T-helper 1 cell treated with Interleukin-12 subunit alpha and Interleukin-12 subunit beta and Interleukin-4 antibody, amounts not matched to agents 30 μg/mL and 1 μg/mL, for 36 hours (primary cell): Measurements from ENCODE around the gene PLXNB3.

Source experiments
- H3K27ac Mint-ChIP-seq: one replicate; pipeline ENCODE4 v1.8.0; 2021; ENCODE audit warnings: mild to moderate bottlenecking, mixed read lengths
- H3K27me3 Mint-ChIP-seq: one replicate; pipeline ENCODE4 v1.8.0; 2021; ENCODE audit warnings: low read depth, mixed read lengths
- H3K36me3 Mint-ChIP-seq: one replicate; pipeline ENCODE4 v1.8.0; 2021; ENCODE audit warnings: low read depth, mixed read lengths
- H3K4me1 Mint-ChIP-seq: one replicate; pipeline ENCODE4 v1.8.0; 2021; ENCODE audit warnings: low read depth, mixed read lengths
- H3K4me3 Mint-ChIP-seq: one replicate; pipeline ENCODE4 v1.8.0; 2021; ENCODE audit warnings: mild to moderate bottlenecking, moderate library complexity, mixed read lengths
- H3K9me3 Mint-ChIP-seq: one replicate; pipeline ENCODE4 v1.8.0; 2021; ENCODE audit warnings: mixed read lengths

The PLXNB3 gene

GRCh38 chrX:153772316-153773217 lies 8.5 kb downstream of the PLXNB3 start:
- no peaks in the 10 kb centered on the region for H3K9me3 Mint-ChIP-seq
- H3K27me3 Mint-ChIP-seq, result no peaks in the 10 kb centered on the region
- no peak overlapping the region for H3K4me3 Mint-ChIP-seq
- no peaks in the 10 kb centered on the region for H3K36me3 Mint-ChIP-seq
- H3K4me1 Mint-ChIP-seq, result peaks cover 1% of the 10 kb centered on the region
- H3K27ac Mint-ChIP-seq, result no peak overlapping the region

- Mint-ChIP-seq H3K9me3 (no peaks in the 10 kb centered on the region), H3K27ac (no peak overlapping the region), H3K4me1 (peaks cover 1% of the 10 kb centered on the region), H3K27me3 (no peaks in the 10 kb centered on the region), H3K4me3 (no peak overlapping the region), H3K36me3 (no peaks in the 10 kb centered on the region)
These were observed 9.2 kb downstream of the PLXNB3 start for GRCh38 chrX:153773218-153773611.

- Mint-ChIP-seq H3K36me3 (no peaks in the 10 kb centered on the region), H3K27ac (no peak overlapping the region), H3K4me1 (peaks cover 1% of the 10 kb centered on the region), H3K4me3 (no peak overlapping the region), H3K9me3 (no peaks in the 10 kb centered on the region), H3K27me3 (no peaks in the 10 kb centered on the region)
These were observed 9.9 kb downstream of the PLXNB3 start for GRCh38 chrX:153773741-153774575.

- Mint-ChIP-seq H3K4me3 (no peak overlapping the region), H3K27ac (no peak overlapping the region), H3K36me3 (no peaks in the 10 kb centered on the region), H3K9me3 (no peaks in the 10 kb centered on the region), H3K27me3 (no peaks in the 10 kb centered on the region), H3K4me1 (peaks cover 1% of the 10 kb centered on the region)
These were observed 10.7 kb downstream of the PLXNB3 start for GRCh38 chrX:153774576-153775292.

- Mint-ChIP-seq H3K27ac (no peak overlapping the region), H3K4me3 (no peak overlapping the region), H3K27me3 (peaks cover 3% of the 10 kb centered on the region), H3K36me3 (no peaks in the 10 kb centered on the region), H3K9me3 (no peaks in the 10 kb centered on the region), H3K4me1 (peaks cover 1% of the 10 kb centered on the region)
These were observed 11.5 kb downstream of the PLXNB3 start for GRCh38 chrX:153775293-153776119.

GRCh38 chrX:153776120-153776599 lies 12.1 kb downstream of the PLXNB3 start:
- H3K27me3 Mint-ChIP-seq, result peaks cover 3% of the 10 kb centered on the region
- H3K9me3 Mint-ChIP-seq, result no peaks in the 10 kb centered on the region
- H3K27ac Mint-ChIP-seq, result no peak overlapping the region
- no peak overlapping the region for H3K4me3 Mint-ChIP-seq
- H3K4me1 Mint-ChIP-seq, result peaks cover 1% of the 10 kb centered on the region
- H3K36me3 Mint-ChIP-seq, result no peaks in the 10 kb centered on the region

- H3K4me1 Mint-ChIP-seq, result peaks cover 1% of the 10 kb centered on the region
- H3K36me3 Mint-ChIP-seq, result no peaks in the 10 kb centered on the region
- no peaks in the 10 kb centered on the region for H3K9me3 Mint-ChIP-seq
- H3K4me3 Mint-ChIP-seq, result no peak overlapping the region
- no peak overlapping the region for H3K27ac Mint-ChIP-seq
- H3K27me3 Mint-ChIP-seq, result peaks cover 3% of the 10 kb centered on the region
These were observed 12.6 kb downstream of the PLXNB3 start for GRCh38 chrX:153776611-153777045.

- no peaks in the 10 kb centered on the region for H3K36me3 Mint-ChIP-seq
- H3K27me3 Mint-ChIP-seq, result peaks cover 3% of the 10 kb centered on the region
- no peaks in the 10 kb centered on the region for H3K9me3 Mint-ChIP-seq
- H3K4me3 Mint-ChIP-seq, result no peak overlapping the region
- H3K4me1 Mint-ChIP-seq, result peaks cover 1% of the 10 kb centered on the region
- H3K27ac Mint-ChIP-seq, result no peak overlapping the region
These were observed 13.4 kb downstream of the PLXNB3 start for GRCh38 chrX:153777261-153778090.

- Mint-ChIP-seq H3K4me3 (no peak overlapping the region), H3K27me3 (peaks cover 3% of the 10 kb centered on the region), H3K9me3 (no peaks in the 10 kb centered on the region), H3K4me1 (peaks cover 1% of the 10 kb centered on the region), H3K36me3 (no peaks in the 10 kb centered on the region), H3K27ac (no peak overlapping the region)
These were observed 14.1 kb downstream of the PLXNB3 start for GRCh38 chrX:153778181-153778580.

GRCh38 chrX:153778684-153779101 lies 14.6 kb downstream of the PLXNB3 start:
- H3K27ac Mint-ChIP-seq, result no peak overlapping the region
- H3K27me3 Mint-ChIP-seq, result peaks cover 3% of the 10 kb centered on the region
- peaks cover 1% of the 10 kb centered on the region for H3K4me1 Mint-ChIP-seq
- H3K9me3 Mint-ChIP-seq, result no peaks in the 10 kb centered on the region
- H3K4me3 Mint-ChIP-seq, result no peak overlapping the region
- H3K36me3 Mint-ChIP-seq, result no peaks in the 10 kb centered on the region

- Mint-ChIP-seq H3K36me3 (no peaks in the 10 kb centered on the region), H3K27me3 (peaks cover 3% of the 10 kb centered on the region), H3K9me3 (no peaks in the 10 kb centered on the region), H3K4me3 (no peak overlapping the region), H3K27ac (no peak overlapping the region), H3K4me1 (peaks cover 1% of the 10 kb centered on the region)
These were observed 16.0 kb downstream of the PLXNB3 start for GRCh38 chrX:153779891-153780677.

GRCh38 chrX:153780678-153781427 lies 16.8 kb downstream of the PLXNB3 start, which contains the start of gene SRPK3:
TSS of gene SRPK3 (plus strand) at chrX:153781041. CDS start at chrX:153781087, 46 bp downstream.
- Mint-ChIP-seq H3K27me3 (peaks cover 3% of the 10 kb centered on the region), H3K36me3 (no peaks in the 10 kb centered on the region), H3K27ac (no peak within 1 kb of the TSS), H3K4me1 (peaks cover 1% of the 10 kb centered on the region), H3K4me3 (no peak within 1 kb of the TSS), H3K9me3 (no peaks in the 10 kb centered on the region)
